ENCODE results near the gene BPIFA3.

Gene BPIFA3

GRCh38 chr20:33239418-33239817 is 22.3 kb downstream of the BPIFA3 start:
- TF ChIP-seq CTCF (IDR thresholded peaks at IDR 0.05; ENCODE audit: low read depth, low read length): no peak

GRCh38 chr20:33239979-33240736 is 23.0 kb downstream of the BPIFA3 start:
- in situ Hi-C loops (cut with HindIII; ENCODE audit: low sequenced_read_pairs): no loop called here
- no peak overlapping the region for H3K4me3 ChIP-seq (ENCODE audit: low read depth, low read length)
- DNase-seq (ENCODE audit: low read depth, low spot score): no peak
- TF ChIP-seq CTCF (IDR thresholded peaks at IDR 0.05; ENCODE audit: low read depth, low read length): no peak

More at GRCh38 chr20:33239418-33239817, 22.3 kb downstream of the BPIFA3 start:
- in situ Hi-C loops (cut with HindIII; ENCODE audit: low sequenced_read_pairs): no loop called here
- no peak overlapping the region for H3K4me3 ChIP-seq (ENCODE audit: low read depth, low read length)
- DNase-seq (ENCODE audit: low read depth, low spot score): no peak

- no peak for TF ChIP-seq CTCF (IDR thresholded peaks at IDR 0.05; ENCODE audit: low read depth, low read length)
- no peak overlapping the region for H3K4me3 ChIP-seq (ENCODE audit: low read depth, low read length)
- no peak for DNase-seq (ENCODE audit: low read depth, low spot score)
- in situ Hi-C loops (cut with HindIII; ENCODE audit: low sequenced_read_pairs): no loop called here
Measured at GRCh38 chr20:33240923-33241322, 23.8 kb downstream of the BPIFA3 start.

- no peak overlapping the region for H3K4me3 ChIP-seq (ENCODE audit: low read depth, low read length)
- DNase-seq (ENCODE audit: low read depth, low spot score): no peak
- no peak for TF ChIP-seq CTCF (IDR thresholded peaks at IDR 0.05; ENCODE audit: low read depth, low read length)
- in situ Hi-C loops (cut with HindIII; ENCODE audit: low sequenced_read_pairs): no loop called here
Measured at GRCh38 chr20:33242319-33243100, 25.4 kb downstream of the BPIFA3 start.

GRCh38 chr20:33246077-33246476 is 28.9 kb downstream of the BPIFA3 start:
- TF ChIP-seq CTCF (IDR thresholded peaks at IDR 0.05; ENCODE audit: low read depth, low read length): no peak
- in situ Hi-C loops (cut with HindIII; ENCODE audit: low sequenced_read_pairs): no loop called here
- no peak overlapping the region for H3K4me3 ChIP-seq (ENCODE audit: low read depth, low read length)
- no peak for DNase-seq (ENCODE audit: low read depth, low spot score)

GRCh38 chr20:33249456-33249855 is 32.3 kb downstream of the BPIFA3 start:
- no peak for TF ChIP-seq CTCF (IDR thresholded peaks at IDR 0.05; ENCODE audit: low read depth, low read length)
- H3K4me3 ChIP-seq (ENCODE audit: low read depth, low read length): no peak overlapping the region
- no peak for DNase-seq (ENCODE audit: low read depth, low spot score)
- in situ Hi-C loops (cut with HindIII; ENCODE audit: low sequenced_read_pairs): no loop called here

Measured in astrocyte of the spinal cord (primary cell).